ENCODE data around the gene OGN.

OGN gene

GRCh38 chr9:92404042-92404836 lies at the start of gene OGN:
Gene OGN, minus strand, starts transcription at chr9:92404578. Its CDS starts 1,171 bp downstream, at chr9:92403407.
- DNase-seq (ENCODE audit: extremely low read depth, low read depth), result no peak
- H3K4me3 ChIP-seq (replicated peaks; ENCODE audit: low read depth, low read length), result no peak within 1 kb of the TSS
- TF ChIP-seq CTCF (IDR thresholded peaks at IDR 0.05; ENCODE audit: low read depth, low read length, missing control alignments), result no peak

GRCh38 chr9:92446536-92446935 lies 42.2 kb upstream of the OGN start:
- H3K4me3 ChIP-seq (replicated peaks; ENCODE audit: low read depth, low read length), result no peak overlapping the region
- DNase-seq (ENCODE audit: extremely low read depth, low read depth), result no peak
- no peak for TF ChIP-seq CTCF (IDR thresholded peaks at IDR 0.05; ENCODE audit: low read depth, low read length, missing control alignments)

- H3K4me3 ChIP-seq (replicated peaks; ENCODE audit: low read depth, low read length), result no peak overlapping the region
- no peak for TF ChIP-seq CTCF (IDR thresholded peaks at IDR 0.05; ENCODE audit: low read depth, low read length, missing control alignments)
- DNase-seq (ENCODE audit: extremely low read depth, low read depth), result no peak
These were observed 40.5 kb upstream of the OGN start for GRCh38 chr9:92444841-92445240.

GRCh38 chr9:92440751-92441046 lies 36.3 kb upstream of the OGN start:
- no peak overlapping the region for H3K4me3 ChIP-seq (replicated peaks; ENCODE audit: low read depth, low read length)
- no peak for TF ChIP-seq CTCF (IDR thresholded peaks at IDR 0.05; ENCODE audit: low read depth, low read length, missing control alignments)
- no peak for DNase-seq (ENCODE audit: extremely low read depth, low read depth)

- no peak for TF ChIP-seq CTCF (IDR thresholded peaks at IDR 0.05; ENCODE audit: low read depth, low read length, missing control alignments)
- no peak overlapping the region for H3K4me3 ChIP-seq (replicated peaks; ENCODE audit: low read depth, low read length)
- DNase-seq (ENCODE audit: extremely low read depth, low read depth), result no peak
These were observed 35.8 kb upstream of the OGN start for GRCh38 chr9:92439921-92440750.

- no peak for TF ChIP-seq CTCF (IDR thresholded peaks at IDR 0.05; ENCODE audit: low read depth, low read length, missing control alignments)
- DNase-seq (ENCODE audit: extremely low read depth, low read depth), result no peak
- no peak overlapping the region for H3K4me3 ChIP-seq (replicated peaks; ENCODE audit: low read depth, low read length)
These were observed 34.6 kb upstream of the OGN start for GRCh38 chr9:92438900-92439526.

All from HFF-Myc (cell line).